GM12878 (cell line): ENCODE measurements around the gene KCNIP3. TPM values are rescaled to one million over a fixed set of nuclear protein-coding genes. Genes with fewer than 3 reads are reported as not detected.

Experiments used
- ATAC-seq: fragments of 200-7000 bp; cut with Tn5 transposase; 3 replicates; pipeline ENCODE4 v1.9.1; 2020; ENCODE audit warnings: mild to moderate bottlenecking, moderate library complexity
- BruUV-seq: library from RNA; stranded (reverse); fragments of 400-500 nt; replicated peaks from 2 replicates; lab custom pipeline; 2021; lab: Mats Ljungman, UMichigan
- CTCF ChIA-PET: fragments of 300-600 bp; sonication (Branson Sonifier 250); formaldehyde crosslinking; extraction: SDS; loops from one replicate; lab custom pipeline; 2021; ENCODE audit warnings: inconsistent platforms; lab: Yijun Ruan, JAX
- POLR2A ChIA-PET: fragments of 350-600 bp; formaldehyde crosslinking; extraction: SDS; loops from one replicate; lab custom pipeline; 2021; ENCODE audit warnings: inconsistent platforms; lab: Charles Lee
- RAD21 ChIA-PET: fragments of 300-600 bp; sonication (Branson Sonifier 250); formaldehyde crosslinking; loops from one replicate; lab custom pipeline; 2023; ENCODE audit warnings: antibody characterized with exemption; ENCODE audit not compliant: unreplicated experiment; lab: Charles Lee
- SMC1A ChIA-PET: fragments of 300-600 bp; sonication (Branson Sonifier 250); formaldehyde crosslinking; loops from one replicate; lab custom pipeline; 2023; ENCODE audit not compliant: unreplicated experiment, uncharacterized antibody; lab: Charles Lee
- DNase-seq: peaks from one replicate; pipeline ENCODE4 v3.0.0-alpha.2; 2011; ENCODE audit warnings: low read depth, low spot score
- FAIRE-seq: peaks from 3 replicates; lab custom pipeline; 2011; peaks lifted over from hg19 to GRCh38; lab: Jason Lieb, UNC
- H2AFZ ChIP-seq: 2 replicates; pipeline ENCODE4 v1.6.0; 2011; ENCODE audit warnings: low read depth, low read length, control low read depth; ENCODE audit not compliant: control insufficient read depth
- H3K27ac ChIP-seq: 2 replicates; pipeline ENCODE4 v1.5.1; 2011; ENCODE audit warnings: control low read depth; ENCODE audit not compliant: control insufficient read depth, insufficient read depth
- H3K27me3 ChIP-seq, 2 experiments: replicated peaks in 1 of 2; 2 replicates each; pipeline versions ENCODE4 v1.6.0 to v1.6.1; 2011; ENCODE audit warnings: low read length in 1 of 2; ENCODE audit not compliant: control insufficient read depth in 2 of 2, insufficient read depth in 2 of 2
- H3K36me3 ChIP-seq, 2 experiments: 2 replicates each; pipeline ENCODE4 v1.5.1; 2011; ENCODE audit warnings: low read length in 1 of 2; ENCODE audit not compliant: control insufficient read depth in 2 of 2, insufficient read depth in 2 of 2
- H3K4me1 ChIP-seq: 2 replicates; pipeline ENCODE4 v1.6.1; 2011; ENCODE audit warnings: mild to moderate bottlenecking, low read length, moderate library complexity, mixed read lengths; ENCODE audit not compliant: control insufficient read depth, insufficient read depth
- H3K4me2 ChIP-seq: 2 replicates; pipeline ENCODE4 v1.6.0; 2011; ENCODE audit warnings: control low read depth; ENCODE audit not compliant: control insufficient read depth, insufficient read depth
- H3K4me3 ChIP-seq: fragments of 200-600 bp; sonication (generic); 2 replicates; pipeline ENCODE4 v1.5.1; 2016
- H3K79me2 ChIP-seq: 2 replicates; pipeline ENCODE4 v1.6.0; 2011; ENCODE audit warnings: low read length; ENCODE audit not compliant: control insufficient read depth, insufficient read depth
- H3K9ac ChIP-seq: 2 replicates; pipeline ENCODE4 v1.8.0; 2011; ENCODE audit warnings: low read length, control low read depth, mixed read lengths; ENCODE audit not compliant: control insufficient read depth, insufficient read depth
- H3K9me3 ChIP-seq: replicated peaks from 3 replicates; pipeline ENCODE4 v1.5.1; 2011; ENCODE audit warnings: mild to moderate bottlenecking, low read length; ENCODE audit not compliant: control insufficient read depth, insufficient read depth
- H4K20me1 ChIP-seq: 2 replicates; pipeline ENCODE4 v1.6.0; 2011; ENCODE audit not compliant: control insufficient read depth, insufficient read depth
- BMI1 ChIP-seq: fragments of 450-650 bp; IDR thresholded peaks from 2 replicates; pipeline ENCODE4 v1.6.1; 2016; ENCODE audit warnings: mild to moderate bottlenecking, moderate library complexity, borderline replicate concordance
- E2F8 ChIP-seq: fragments of 450-650 bp; IDR thresholded peaks from 2 replicates; pipeline ENCODE4 v1.6.1; 2018; ENCODE audit warnings: mild to moderate bottlenecking, low read depth, moderate library complexity; ENCODE audit not compliant: partially characterized antibody
- ETV6 ChIP-seq, 2 experiments: fragments of 450-650 bp in 1 of 2; IDR thresholded peaks in 1 of 2; conservative IDR thresholded peaks in 1 of 2; 2 replicates each; pipeline ENCODE4 v1.6.1; 2014; ENCODE audit warnings: antibody characterized with exemption in 1 of 2, borderline replicate concordance in 1 of 2, low read depth in 1 of 2, mild to moderate bottlenecking in 1 of 2, moderate library complexity in 1 of 2
- NFYA ChIP-seq: IDR thresholded peaks from 2 replicates; pipeline ENCODE4 v1.6.1; 2011; ENCODE audit warnings: low read depth, mild to moderate bottlenecking, low read length, improper control_type of control experiment, borderline replicate concordance
- POLR2AphosphoS5 ChIP-seq: IDR thresholded peaks from 2 replicates; pipeline ENCODE4 v1.6.1; 2011; ENCODE audit warnings: mild to moderate bottlenecking, low read length, inconsistent platforms
- PRDM15 ChIP-seq: fragments of 450-650 bp; formaldehyde crosslinking; IDR thresholded peaks from 2 replicates; pipeline ENCODE4 v1.4.0; 2020; ENCODE audit warnings: mild to moderate bottlenecking, moderate library complexity
- SREBF1 ChIP-seq: IDR thresholded peaks from 2 replicates; pipeline ENCODE4 v1.6.1; 2012; ENCODE audit warnings: mild to moderate bottlenecking, low read length
- WGBS: methylation state at CpG from one replicate; pipeline ENCODE4 v1.1.6; 2016; ENCODE audit warnings: low lambda C conversion rate; ENCODE audit not compliant: insufficient replicate concordance, insufficient coverage; ENCODE audit errors: missing lambda C conversion rate; 5-methylcytosine and 5-hydroxymethylcytosine counted together
- in situ Hi-C: fragments of 300-500 bp; cut with MboI; formaldehyde crosslinking; loops from 9 replicates; pipeline ENCODE4 v1.14.3; 2018; ENCODE audit warnings: mixed read lengths
- intact Hi-C: fragments of 100-400 bp; cut with micrococcal nuclease; formaldehyde crosslinking; loops from one replicate; pipeline ENCODE4 v1.14.2; 2022; ENCODE audit not compliant: unreplicated experiment
- polyA plus RNA-seq, 11 experiments: library from polyadenylated mRNA; depleted of rRNA in 4 of 11; unstranded in 6 of 11; stranded (reverse) in 5 of 11; fragments of >200 nt; fragmentation: Nextera tagmentation in 4 of 11; fragmentation: Illumina TruSeq in 1 of 11; extraction: Ambion mirVana in 4 of 11; extraction: Trizol in 1 of 11; gene quantifications; 1 replicate in 1 of 11; 2 replicates in 10 of 11; pipeline versions ENCODE4 v1.2.1 to v1.2.3, GENCODE V29; 2011 to 2016; ENCODE audit warnings: inconsistent platforms in 2 of 11, missing spikeins in 2 of 11, low read depth in 1 of 11
- total RNA-seq, 4 experiments: library from RNA; depleted of rRNA in 3 of 4; stranded (reverse); fragments of >200 nt in 3 of 4; fragmentation: Illumina TruSeq in 1 of 4; extraction: Trizol in 1 of 4; gene quantifications; 2 replicates each; pipeline versions ENCODE4 v1.2.1 to v1.2.3, GENCODE V29; 2013 to 2021
- TF ChIP-seq, protein P1 (sequence below): IDR thresholded peaks from 2 replicates; pipeline ENCODE4 v1.6.1; 2011; ENCODE audit warnings: borderline replicate concordance, low read depth, mild to moderate bottlenecking, moderate library complexity, mixed read lengths, low read length; ENCODE audit not compliant: insufficient read depth; ENCODE audit errors: extremely low read length
- TF ChIP-seq, protein P2 (sequence below), 3 experiments: IDR thresholded peaks in 2 of 3; conservative IDR thresholded peaks in 1 of 3; 2 replicates each; pipeline ENCODE4 v1.5.1; 2011; ENCODE audit warnings: low read depth in 3 of 3, low read length in 3 of 3, mild to moderate bottlenecking in 3 of 3, control low read depth in 2 of 3, moderate library complexity in 2 of 3, inconsistent platforms in 1 of 3, mixed read lengths in 1 of 3; ENCODE audit not compliant: control insufficient read depth in 2 of 3, insufficient read depth in 1 of 3; ENCODE audit errors: extremely low read depth in 1 of 3
- TF ChIP-seq, protein P3 (sequence below): IDR thresholded peaks from 2 replicates; pipeline ENCODE4 v1.6.1; 2012; ENCODE audit warnings: low read depth, low read length, improper control_type of control experiment

Gene KCNIP3
- total and polyA plus RNA-seq, 10 of the 15 experiments (the other 5 are each of a cell fraction or from before 2014, with no cell fraction given), result not detected

DNA sequence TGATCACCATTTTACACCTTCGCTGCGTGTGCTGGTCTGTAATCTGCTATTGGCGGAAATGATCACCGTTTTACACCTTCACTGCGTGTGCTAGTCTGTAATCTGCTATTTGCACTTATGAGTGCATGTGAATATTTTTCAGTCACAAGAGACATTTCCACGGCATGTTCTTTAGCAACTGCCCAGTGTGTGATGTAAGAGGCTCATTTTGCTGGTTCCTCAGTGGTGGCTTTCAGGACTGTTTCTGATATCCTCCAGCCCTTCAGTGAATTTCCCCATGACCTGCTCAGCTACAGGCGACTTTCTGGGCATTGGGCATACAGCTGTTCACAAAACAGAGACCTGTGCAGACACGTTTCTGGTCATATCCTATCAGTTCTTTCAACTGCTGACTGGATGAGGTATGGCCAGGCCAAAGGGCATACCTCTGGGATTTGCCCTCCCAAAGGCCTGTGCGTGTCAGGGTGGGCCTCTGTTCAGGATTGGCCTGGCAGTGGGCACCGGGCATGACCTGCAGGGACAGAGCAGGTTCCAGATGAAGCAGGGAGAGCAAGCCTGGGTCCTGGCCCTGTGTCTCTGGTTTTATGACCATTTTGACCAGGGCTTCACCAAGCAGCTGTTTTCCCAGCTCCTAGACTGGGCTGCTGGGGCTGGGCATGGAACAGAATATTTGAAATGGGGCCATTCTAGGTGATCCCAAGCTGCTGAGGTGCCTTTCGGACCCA is 23.4 kb upstream of the KCNIP3 start:
- Histone ChIP-seq H3K4me2 (no peak overlapping the region), H3K27ac (no peak overlapping the region), H3K9me3 (no peaks in the 10 kb centered on the region), H3K27me3 (no peaks in the 10 kb centered on the region), H3K36me3 (no peaks in the 10 kb centered on the region), H4K20me1 (no peaks in the 10 kb centered on the region), H3K4me1 (no peaks in the 10 kb centered on the region), H3K9ac (no peak overlapping the region), H3K79me2 (no peaks in the 10 kb centered on the region), H2AFZ (no peak overlapping the region), H3K4me3 (no peak overlapping the region)
- ATAC-seq (no peak), FAIRE-seq (no peak), DNase-seq (no peak)
- in situ Hi-C loops, result no loop called here
- ChIA-PET CTCF (no interaction called here), SMC1A (no interaction called here), RAD21 (no interaction called here), POLR2A (no interaction called here)
- WGBS, result 38% methylated on average over 11 of the region's 11 CpGs
- no TSS peak for BruUV-seq
- intact Hi-C loops, result no loop called here
- TF ChIP-seq, protein P1, sequence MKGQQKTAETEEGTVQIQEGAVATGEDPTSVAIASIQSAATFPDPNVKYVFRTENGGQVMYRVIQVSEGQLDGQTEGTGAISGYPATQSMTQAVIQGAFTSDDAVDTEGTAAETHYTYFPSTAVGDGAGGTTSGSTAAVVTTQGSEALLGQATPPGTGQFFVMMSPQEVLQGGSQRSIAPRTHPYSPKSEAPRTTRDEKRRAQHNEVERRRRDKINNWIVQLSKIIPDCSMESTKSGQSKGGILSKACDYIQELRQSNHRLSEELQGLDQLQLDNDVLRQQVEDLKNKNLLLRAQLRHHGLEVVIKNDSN, result no peak
- TF ChIP-seq SREBF1 (no peak), E2F8 (no peak), POLR2AphosphoS5 (no peak), PRDM15 (CRISPR knock-in tag) (no peak), BMI1 (no peak), ETV6 (conservative IDR thresholded peaks at IDR 0.05 in 1 of 2, IDR thresholded peaks at IDR 0.05 in 1 of 2; ENCODE audit: borderline replicate concordance in 1 of 2, low read depth in 1 of 2) (no peak), NFYA (no peak)
- TF ChIP-seq, protein P2, sequence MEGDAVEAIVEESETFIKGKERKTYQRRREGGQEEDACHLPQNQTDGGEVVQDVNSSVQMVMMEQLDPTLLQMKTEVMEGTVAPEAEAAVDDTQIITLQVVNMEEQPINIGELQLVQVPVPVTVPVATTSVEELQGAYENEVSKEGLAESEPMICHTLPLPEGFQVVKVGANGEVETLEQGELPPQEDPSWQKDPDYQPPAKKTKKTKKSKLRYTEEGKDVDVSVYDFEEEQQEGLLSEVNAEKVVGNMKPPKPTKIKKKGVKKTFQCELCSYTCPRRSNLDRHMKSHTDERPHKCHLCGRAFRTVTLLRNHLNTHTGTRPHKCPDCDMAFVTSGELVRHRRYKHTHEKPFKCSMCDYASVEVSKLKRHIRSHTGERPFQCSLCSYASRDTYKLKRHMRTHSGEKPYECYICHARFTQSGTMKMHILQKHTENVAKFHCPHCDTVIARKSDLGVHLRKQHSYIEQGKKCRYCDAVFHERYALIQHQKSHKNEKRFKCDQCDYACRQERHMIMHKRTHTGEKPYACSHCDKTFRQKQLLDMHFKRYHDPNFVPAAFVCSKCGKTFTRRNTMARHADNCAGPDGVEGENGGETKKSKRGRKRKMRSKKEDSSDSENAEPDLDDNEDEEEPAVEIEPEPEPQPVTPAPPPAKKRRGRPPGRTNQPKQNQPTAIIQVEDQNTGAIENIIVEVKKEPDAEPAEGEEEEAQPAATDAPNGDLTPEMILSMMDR (IDR thresholded peaks at IDR 0.05 in 2 of 3, conservative IDR thresholded peaks at IDR 0.05 in 1 of 3; ENCODE audit: control insufficient read depth in 2 of 3, extremely low read depth in 1 of 3, insufficient read depth in 1 of 3, low read depth in 3 of 3, low read length in 3 of 3), result no peak
- TF ChIP-seq, protein P3, sequence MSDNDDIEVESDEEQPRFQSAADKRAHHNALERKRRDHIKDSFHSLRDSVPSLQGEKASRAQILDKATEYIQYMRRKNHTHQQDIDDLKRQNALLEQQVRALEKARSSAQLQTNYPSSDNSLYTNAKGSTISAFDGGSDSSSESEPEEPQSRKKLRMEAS, result no peak
